Measurements from ENCODE around the gene TAB2.
"Not testable (repeated sequence)": the region's sequence is repeated elsewhere in the genome, so short reads cannot be mapped to it uniquely, and the experiment has no call there.

TAB2 gene

GRCh38 chr6:149446791-149447376 is 129.4 kb downstream of the TAB2 start:
- no peak for DNase-seq

GRCh38 chr6:149448821-149449453 is 131.4 kb downstream of the TAB2 start:
- DNase-seq: no peak

GRCh38 chr6:149449831-149450678 is 132.5 kb downstream of the TAB2 start:
- DNase-seq: no peak

GRCh38 chr6:149450679-149451375 is 133.3 kb downstream of the TAB2 start:
- no peak for DNase-seq

- no peak for DNase-seq
These were observed 134.0 kb downstream of the TAB2 start for GRCh38 chr6:149451376-149452036.

GRCh38 chr6:149452037-149452939 is 134.8 kb downstream of the TAB2 start:
- DNase-seq: no peak

- no peak for DNase-seq
These were observed 136.3 kb downstream of the TAB2 start for GRCh38 chr6:149453597-149454345.

GRCh38 chr6:149454346-149454848 is 136.9 kb downstream of the TAB2 start:
- DNase-seq: no peak

GRCh38 chr6:149455031-149455732 is 137.7 kb downstream of the TAB2 start:
- DNase-seq: no peak

GRCh38 chr6:149456311-149457021 is 139.0 kb downstream of the TAB2 start:
- DNase-seq: no peak

GRCh38 chr6:149457316-149457884 is 139.9 kb downstream of the TAB2 start:
- DNase-seq: no peak

GRCh38 chr6:149458196-149458595 is 140.7 kb downstream of the TAB2 start:
- no peak for DNase-seq

GRCh38 chr6:149458806-149459205 is 141.3 kb downstream of the TAB2 start:
- DNase-seq: no peak

GRCh38 chr6:149459761-149460160 is 142.2 kb downstream of the TAB2 start:
- DNase-seq: no peak

- DNase-seq: not testable (repeated sequence)
These were observed 142.7 kb downstream of the TAB2 start for GRCh38 chr6:149460249-149460648.

Data from NCI-H2227 treated with DMSO at 0.1 percent for 48 hours (cell line).